Neuronal stem cell (in vitro differentiated cells): ENCODE measurements around the gene CMTR1.
A peak's percentile ranks its signal among the peaks of the same experiment; 100 is the strongest.

Experiments used
- DNase-seq: peaks from one replicate; pipeline ENCODE4 v3.0.0-alpha.2; 2013; ENCODE audit warnings: low spot score
- H2AFZ ChIP-seq: one replicate; pipeline ENCODE4 v1.6.1; 2013; ENCODE audit warnings: mild to moderate bottlenecking, low read length, inconsistent platforms
- H2AK5ac ChIP-seq: 2 replicates; pipeline ENCODE4 v1.6.1; 2013; ENCODE audit warnings: low read depth, mild to moderate bottlenecking, inconsistent platforms, low read length, moderate library complexity, mixed read lengths
- H2BK120ac ChIP-seq: 2 replicates; pipeline ENCODE4 v1.6.1; 2013; ENCODE audit warnings: low read depth, mild to moderate bottlenecking, inconsistent platforms, low read length, moderate library complexity, mixed read lengths
- H2BK12ac ChIP-seq: one replicate; pipeline ENCODE4 v1.6.1; 2013; ENCODE audit warnings: low read length, inconsistent platforms
- H2BK15ac ChIP-seq: 2 replicates; pipeline ENCODE4 v1.6.1; 2013; ENCODE audit warnings: mild to moderate bottlenecking, low read length, inconsistent platforms, mixed read lengths
- H2BK5ac ChIP-seq: one replicate; pipeline ENCODE4 v1.6.1; 2013; ENCODE audit warnings: inconsistent platforms, mild to moderate bottlenecking, low read length, moderate library complexity
- H3K14ac ChIP-seq: one replicate; pipeline ENCODE4 v1.6.1; 2013; ENCODE audit warnings: low read length, inconsistent platforms
- H3K18ac ChIP-seq: 2 replicates; pipeline ENCODE4 v1.6.1; 2013; ENCODE audit warnings: low read length, inconsistent platforms
- H3K23ac ChIP-seq: 2 replicates; pipeline ENCODE4 v1.6.1; 2013; ENCODE audit warnings: low read depth, mild to moderate bottlenecking, mixed read lengths, low read length, inconsistent platforms; ENCODE audit not compliant: poor library complexity
- H3K27ac ChIP-seq: replicated peaks from 3 replicates; pipeline ENCODE4 v1.5.1; 2013; ENCODE audit warnings: low read length, inconsistent platforms
- H3K27me3 ChIP-seq, 3 experiments: 2 replicates each; pipeline ENCODE4 v1.6.1; 2013; ENCODE audit warnings: low read length in 3 of 3, mild to moderate bottlenecking in 2 of 3, inconsistent platforms in 1 of 3, low read depth in 1 of 3, mixed read lengths in 1 of 3, moderate library complexity in 1 of 3; ENCODE audit not compliant: control insufficient read depth in 3 of 3, insufficient read depth in 3 of 3
- H3K36me3 ChIP-seq, 2 donors: replicated peaks in 1 of 2; 2 replicates each; pipeline ENCODE4 v1.6.1; 2013; ENCODE audit warnings: low read length in 2 of 2; ENCODE audit not compliant: control insufficient read depth in 2 of 2, insufficient read depth in 2 of 2
- H3K4ac ChIP-seq: 2 replicates; pipeline ENCODE4 v1.6.1; 2013; ENCODE audit warnings: inconsistent platforms, mild to moderate bottlenecking, low read length, moderate library complexity
- H3K4me1 ChIP-seq, 2 donors: 1 replicate in 1 of 2; 2 replicates in 1 of 2; pipeline ENCODE4 v1.6.1; 2013; ENCODE audit warnings: low read length in 2 of 2, low read depth in 1 of 2; ENCODE audit not compliant: control insufficient read depth in 2 of 2, insufficient read depth in 1 of 2
- H3K4me2 ChIP-seq: one replicate; pipeline ENCODE4 v1.6.1; 2013; ENCODE audit warnings: mild to moderate bottlenecking, low read length, inconsistent platforms; ENCODE audit not compliant: insufficient read depth, poor library complexity, severe bottlenecking
- H3K4me3 ChIP-seq, 2 donors: 2 replicates each; pipeline ENCODE4 v1.5.1; 2013; ENCODE audit warnings: low read length in 2 of 2, mild to moderate bottlenecking in 2 of 2, inconsistent platforms in 1 of 2, moderate library complexity in 1 of 2
- H3K79me1 ChIP-seq: one replicate; pipeline ENCODE4 v1.6.1; 2013; ENCODE audit warnings: low read depth, mild to moderate bottlenecking, inconsistent platforms, low read length, moderate library complexity
- H3K9ac ChIP-seq: one replicate; pipeline ENCODE4 v1.6.1; 2013; ENCODE audit warnings: mild to moderate bottlenecking, low read depth, low read length, inconsistent platforms; ENCODE audit not compliant: poor library complexity
- H3K9me3 ChIP-seq, 2 donors: replicated peaks in 1 of 2; 2 replicates each; pipeline versions ENCODE3 to v1.6.1; 2013; ENCODE audit warnings: low read length in 2 of 2, mild to moderate bottlenecking in 2 of 2, inconsistent platforms in 1 of 2, low read depth in 1 of 2, mixed read lengths in 1 of 2, moderate library complexity in 1 of 2; ENCODE audit not compliant: control insufficient read depth in 2 of 2, insufficient read depth in 1 of 2
- H4K8ac ChIP-seq: one replicate; pipeline ENCODE4 v1.6.1; 2013; ENCODE audit warnings: low read depth, mild to moderate bottlenecking, inconsistent platforms, low read length, moderate library complexity
- H4K91ac ChIP-seq: one replicate; pipeline ENCODE4 v1.6.1; 2013; ENCODE audit warnings: low read length, low read depth, mild to moderate bottlenecking, inconsistent platforms; ENCODE audit not compliant: poor library complexity
- WGBS, 2 donors: extraction: QIAGEN DNeasy Blood & Tissue Kit; methylation state at CpG; one replicate each; pipeline ENCODE4 v1.1.7; 2013; ENCODE audit warnings: missing lambda C conversion rate in 2 of 2, mixed read lengths in 1 of 2; ENCODE audit not compliant: insufficient read length in 2 of 2, insufficient replicate concordance in 1 of 2; ENCODE audit errors: extremely low coverage in 2 of 2; 5-methylcytosine and 5-hydroxymethylcytosine counted together

Gene CMTR1

DNA sequence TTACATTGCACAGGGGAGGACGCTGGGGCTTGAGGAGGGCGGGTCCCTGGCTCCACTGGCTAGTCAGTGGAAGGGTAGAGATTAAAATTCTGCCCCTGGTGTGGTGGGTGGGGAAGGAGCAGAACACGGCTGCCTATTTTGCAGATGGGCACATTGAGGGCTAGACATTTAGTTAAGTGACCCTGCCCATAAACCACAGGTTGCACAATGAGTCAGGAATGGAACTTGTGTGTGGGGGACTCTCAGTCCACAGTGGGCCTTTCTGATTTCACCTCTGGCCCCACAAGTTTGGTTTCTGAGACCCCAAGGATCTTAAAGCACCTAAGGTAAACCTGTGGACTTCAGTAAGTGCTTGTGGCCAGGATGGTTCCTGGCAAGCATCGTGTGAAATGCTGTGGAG is 88.7 kb downstream of the CMTR1 start:
- H2AFZ ChIP-seq = no peak overlapping the region
- H3K9me3 ChIP-seq = no peaks in the 10 kb centered on the region
- H3K79me1 ChIP-seq = no peaks in the 10 kb centered on the region
- H3K4me2 ChIP-seq = no peak overlapping the region
- no peak overlapping the region for H3K9ac ChIP-seq
- no CpG with 5 or more reads among the region's 4 CpGs for WGBS, 2 donors
- H3K4me1 ChIP-seq = peaks cover under 1 to 10% of the 10 kb centered on the region in 2 donors
- H2AK5ac ChIP-seq = peak overlapping the region; percentile 18
- H3K14ac ChIP-seq = no peak overlapping the region
- H3K27ac ChIP-seq = no peak overlapping the region
- peak overlapping the region; percentile 41 for H2BK15ac ChIP-seq
- no peak overlapping the region for H4K8ac ChIP-seq
- H3K4me3 ChIP-seq = no peak overlapping the region
- H2BK5ac ChIP-seq = no peak overlapping the region
- no peak overlapping the region for H3K4ac ChIP-seq
- H3K23ac ChIP-seq = no peak overlapping the region
- no peak overlapping the region for H4K91ac ChIP-seq
- H2BK120ac ChIP-seq = no peak overlapping the region
- DNase-seq = no peak
- H3K36me3 ChIP-seq = no peaks in the 10 kb centered on the region
- no peak overlapping the region for H3K18ac ChIP-seq
- peaks cover 0 to 16% (median 0%) of the 10 kb centered on the region in 3 experiments for H3K27me3 ChIP-seq
- H2BK12ac ChIP-seq = peak overlapping the region; percentile 86

DNA sequence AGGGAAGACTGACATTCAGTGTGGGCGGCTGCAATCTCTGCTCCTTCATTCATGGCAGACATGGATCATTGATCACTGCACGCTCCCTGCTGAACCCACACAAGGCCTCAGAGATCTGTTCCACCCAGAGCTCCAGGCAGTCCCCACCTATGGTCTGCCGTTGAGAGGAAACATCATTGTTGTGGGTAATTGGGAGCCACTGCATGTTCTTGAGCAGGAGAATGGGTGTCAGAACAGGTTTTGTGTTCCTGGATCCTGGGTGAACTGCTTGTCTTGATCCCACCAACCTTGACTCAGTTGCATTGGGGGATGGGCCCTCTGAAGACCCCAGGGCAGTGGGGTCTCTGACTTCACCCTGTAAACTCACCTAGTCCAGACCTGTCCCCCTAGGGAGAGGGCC is 89.8 kb downstream of the CMTR1 start:
- Histone ChIP-seq H2BK15ac (no peak overlapping the region), H3K4me3 (no peak overlapping the region), H3K27me3 (peaks cover 0 to 19% (median 0%) of the 10 kb centered on the region in 3 experiments), H3K18ac (no peak overlapping the region), H3K4ac (no peak overlapping the region), H2BK12ac (no peak overlapping the region), H3K9me3 (no peaks in the 10 kb centered on the region), H4K8ac (no peak overlapping the region), H3K23ac (no peak overlapping the region), H3K4me1 (no peaks in the 10 kb centered on the region), H3K4me2 (no peak overlapping the region), H2BK120ac (no peak overlapping the region), H2BK5ac (no peak overlapping the region), H3K27ac (no peak overlapping the region), H2AFZ (no peak overlapping the region), H4K91ac (no peak overlapping the region), H2AK5ac (no peak overlapping the region), H3K9ac (no peak overlapping the region), H3K79me1 (no peaks in the 10 kb centered on the region), H3K36me3 (no peaks in the 10 kb centered on the region), H3K14ac (no peak overlapping the region)
- no CpG with 5 or more reads among the region's 3 CpGs for WGBS, 2 donors
- no peak for DNase-seq

DNA sequence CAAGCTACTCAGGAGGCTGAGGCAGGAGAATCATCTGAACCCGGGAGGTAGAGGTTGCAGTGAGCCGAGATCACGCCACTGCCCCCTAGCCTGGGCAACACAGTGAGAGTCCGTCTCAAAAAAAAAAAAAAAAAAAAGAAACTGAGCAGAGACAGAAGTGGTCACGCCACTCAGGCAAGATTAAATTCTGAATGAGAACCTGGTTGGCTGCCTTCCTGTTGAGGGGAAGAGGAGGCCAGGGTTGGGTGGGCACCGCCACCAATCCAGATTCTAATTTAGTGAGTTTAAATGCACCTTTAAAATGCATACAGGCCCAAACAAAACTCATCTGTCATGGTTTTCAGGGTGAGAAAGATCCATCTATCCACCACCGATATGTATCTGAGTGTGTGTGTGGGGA is 90.4 kb downstream of the CMTR1 start:
- peaks cover 0 to 20% (median 0%) of the 10 kb centered on the region in 3 experiments for H3K27me3 ChIP-seq
- no peak overlapping the region for H2BK12ac ChIP-seq
- DNase-seq = no peak
- H2BK15ac ChIP-seq = no peak overlapping the region
- H3K9me3 ChIP-seq = no peaks in the 10 kb centered on the region
- H3K36me3 ChIP-seq = no peaks in the 10 kb centered on the region
- no peak overlapping the region for H2BK120ac ChIP-seq
- no peak overlapping the region for H2BK5ac ChIP-seq
- no peak overlapping the region for H3K14ac ChIP-seq
- no peak overlapping the region for H3K4me2 ChIP-seq
- H3K18ac ChIP-seq = no peak overlapping the region
- no peak overlapping the region for H3K4me3 ChIP-seq
- H2AK5ac ChIP-seq = no peak overlapping the region
- H3K79me1 ChIP-seq = no peaks in the 10 kb centered on the region
- no CpG with 5 or more reads among the region's 7 CpGs for WGBS, 2 donors
- H2AFZ ChIP-seq = no peak overlapping the region
- H4K8ac ChIP-seq = no peak overlapping the region
- H4K91ac ChIP-seq = no peak overlapping the region
- no peaks in the 10 kb centered on the region for H3K4me1 ChIP-seq
- H3K9ac ChIP-seq = no peak overlapping the region
- H3K4ac ChIP-seq = no peak overlapping the region
- no peak overlapping the region for H3K23ac ChIP-seq
- no peak overlapping the region for H3K27ac ChIP-seq

DNA sequence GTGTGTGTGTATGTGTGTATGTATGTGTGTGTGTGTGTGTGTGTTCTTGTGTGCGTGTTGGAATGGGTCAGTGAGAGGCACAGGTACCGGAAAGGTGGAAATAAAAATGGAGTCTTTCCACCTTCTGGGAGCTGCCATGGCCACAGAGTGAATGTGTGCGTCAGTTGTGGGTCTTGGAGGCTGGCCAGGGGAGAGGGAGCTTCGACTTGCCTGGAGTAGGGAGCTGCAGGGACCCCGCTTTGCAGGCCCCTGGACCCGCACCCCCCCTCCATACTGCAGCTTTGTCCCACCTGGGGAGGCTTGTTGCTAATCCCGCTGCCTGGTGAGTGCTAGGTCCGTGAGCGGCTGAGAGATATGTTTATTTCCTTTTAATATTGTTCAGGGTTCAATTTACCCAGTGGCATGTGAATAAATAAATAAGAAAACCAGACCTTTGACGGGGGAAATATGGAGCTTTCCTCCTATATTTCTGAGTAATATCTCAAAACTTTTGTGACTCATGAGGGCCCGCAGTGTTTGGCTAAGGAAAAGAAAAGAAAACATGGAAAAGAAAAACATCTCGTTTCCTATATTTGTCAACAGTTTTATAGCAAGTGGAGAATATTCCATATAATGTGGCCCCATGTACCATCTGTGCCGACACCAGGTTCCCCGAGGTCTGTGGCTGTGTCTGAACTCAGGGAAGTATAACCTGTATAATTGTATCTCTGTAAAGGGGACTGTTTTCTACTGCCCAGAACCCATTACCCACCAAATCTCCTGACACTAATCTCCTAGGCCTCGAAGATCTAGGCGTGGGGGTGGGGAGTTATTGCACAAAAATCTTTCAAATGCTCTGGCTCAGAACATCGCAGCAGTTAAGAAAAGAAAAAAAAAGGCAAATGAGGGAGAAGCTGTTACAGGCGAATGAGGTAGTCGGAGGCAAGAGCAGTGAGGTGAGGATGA is 91.3 kb downstream of the CMTR1 start:
- Histone ChIP-seq H2BK15ac (no peak overlapping the region), H3K18ac (no peak overlapping the region), H3K4me3 (no peak overlapping the region), H2AFZ (no peak overlapping the region), H4K8ac (no peak overlapping the region), H3K4me2 (no peak overlapping the region), H2BK120ac (no peak overlapping the region), H3K36me3 (no peaks in the 10 kb centered on the region), H3K27ac (no peak overlapping the region), H2AK5ac (no peak overlapping the region), H2BK12ac (no peak overlapping the region), H3K4me1 (peaks cover 0 to 1% of the 10 kb centered on the region in 2 donors), H3K9me3 (no peaks in the 10 kb centered on the region), H3K9ac (no peak overlapping the region), H3K4ac (no peak overlapping the region), H4K91ac (no peak overlapping the region), H3K23ac (no peak overlapping the region), H2BK5ac (no peak overlapping the region), H3K79me1 (no peaks in the 10 kb centered on the region), H3K27me3 (peaks cover 0 to 27% (median 2%) of the 10 kb centered on the region in 3 experiments), H3K14ac (no peak overlapping the region)
- no CpG with 5 or more reads among the region's 19 CpGs for WGBS, 2 donors
- no peak for DNase-seq
